ENCODE data around the gene KIRREL3.

DNA sequence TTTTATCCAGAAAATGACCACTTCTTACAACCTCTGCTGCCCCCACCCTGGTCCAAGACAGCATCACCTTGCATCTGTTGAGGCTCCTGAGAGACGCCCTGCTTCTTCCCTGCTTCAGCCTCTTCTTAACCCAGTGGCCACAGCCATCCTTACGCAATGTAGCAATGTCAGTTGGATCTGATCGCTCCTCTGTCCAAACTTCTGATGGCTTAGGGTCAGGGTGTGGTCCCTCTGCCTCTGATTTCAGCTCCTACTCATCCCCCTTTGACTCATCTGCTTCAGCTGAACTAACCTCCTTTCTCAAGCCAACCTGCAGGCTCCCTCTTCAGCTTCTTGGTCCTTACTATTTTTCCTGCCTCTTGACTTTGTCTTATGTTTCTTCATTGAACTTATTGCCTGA lies 280.8 kb downstream of the KIRREL3 start:
- TF ChIP-seq, protein P1, sequence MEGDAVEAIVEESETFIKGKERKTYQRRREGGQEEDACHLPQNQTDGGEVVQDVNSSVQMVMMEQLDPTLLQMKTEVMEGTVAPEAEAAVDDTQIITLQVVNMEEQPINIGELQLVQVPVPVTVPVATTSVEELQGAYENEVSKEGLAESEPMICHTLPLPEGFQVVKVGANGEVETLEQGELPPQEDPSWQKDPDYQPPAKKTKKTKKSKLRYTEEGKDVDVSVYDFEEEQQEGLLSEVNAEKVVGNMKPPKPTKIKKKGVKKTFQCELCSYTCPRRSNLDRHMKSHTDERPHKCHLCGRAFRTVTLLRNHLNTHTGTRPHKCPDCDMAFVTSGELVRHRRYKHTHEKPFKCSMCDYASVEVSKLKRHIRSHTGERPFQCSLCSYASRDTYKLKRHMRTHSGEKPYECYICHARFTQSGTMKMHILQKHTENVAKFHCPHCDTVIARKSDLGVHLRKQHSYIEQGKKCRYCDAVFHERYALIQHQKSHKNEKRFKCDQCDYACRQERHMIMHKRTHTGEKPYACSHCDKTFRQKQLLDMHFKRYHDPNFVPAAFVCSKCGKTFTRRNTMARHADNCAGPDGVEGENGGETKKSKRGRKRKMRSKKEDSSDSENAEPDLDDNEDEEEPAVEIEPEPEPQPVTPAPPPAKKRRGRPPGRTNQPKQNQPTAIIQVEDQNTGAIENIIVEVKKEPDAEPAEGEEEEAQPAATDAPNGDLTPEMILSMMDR (IDR thresholded peaks at IDR 0.05; ENCODE audit: insufficient read depth, low read length): no peak
- TF ChIP-seq, protein P2, sequence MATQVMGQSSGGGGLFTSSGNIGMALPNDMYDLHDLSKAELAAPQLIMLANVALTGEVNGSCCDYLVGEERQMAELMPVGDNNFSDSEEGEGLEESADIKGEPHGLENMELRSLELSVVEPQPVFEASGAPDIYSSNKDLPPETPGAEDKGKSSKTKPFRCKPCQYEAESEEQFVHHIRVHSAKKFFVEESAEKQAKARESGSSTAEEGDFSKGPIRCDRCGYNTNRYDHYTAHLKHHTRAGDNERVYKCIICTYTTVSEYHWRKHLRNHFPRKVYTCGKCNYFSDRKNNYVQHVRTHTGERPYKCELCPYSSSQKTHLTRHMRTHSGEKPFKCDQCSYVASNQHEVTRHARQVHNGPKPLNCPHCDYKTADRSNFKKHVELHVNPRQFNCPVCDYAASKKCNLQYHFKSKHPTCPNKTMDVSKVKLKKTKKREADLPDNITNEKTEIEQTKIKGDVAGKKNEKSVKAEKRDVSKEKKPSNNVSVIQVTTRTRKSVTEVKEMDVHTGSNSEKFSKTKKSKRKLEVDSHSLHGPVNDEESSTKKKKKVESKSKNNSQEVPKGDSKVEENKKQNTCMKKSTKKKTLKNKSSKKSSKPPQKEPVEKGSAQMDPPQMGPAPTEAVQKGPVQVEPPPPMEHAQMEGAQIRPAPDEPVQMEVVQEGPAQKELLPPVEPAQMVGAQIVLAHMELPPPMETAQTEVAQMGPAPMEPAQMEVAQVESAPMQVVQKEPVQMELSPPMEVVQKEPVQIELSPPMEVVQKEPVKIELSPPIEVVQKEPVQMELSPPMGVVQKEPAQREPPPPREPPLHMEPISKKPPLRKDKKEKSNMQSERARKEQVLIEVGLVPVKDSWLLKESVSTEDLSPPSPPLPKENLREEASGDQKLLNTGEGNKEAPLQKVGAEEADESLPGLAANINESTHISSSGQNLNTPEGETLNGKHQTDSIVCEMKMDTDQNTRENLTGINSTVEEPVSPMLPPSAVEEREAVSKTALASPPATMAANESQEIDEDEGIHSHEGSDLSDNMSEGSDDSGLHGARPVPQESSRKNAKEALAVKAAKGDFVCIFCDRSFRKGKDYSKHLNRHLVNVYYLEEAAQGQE (IDR thresholded peaks at IDR 0.05; ENCODE audit: insufficient replicate concordance, low read depth): no peak
- TF ChIP-seq POLR2AphosphoS5 (IDR thresholded peaks at IDR 0.05; ENCODE audit: low read depth): no peak
- TF ChIP-seq GABPA (IDR thresholded peaks at IDR 0.05; ENCODE audit: low read depth): no peak

Measured in HL-60 (cell line).